ENCODE results near the gene ITGBL1.

- TF ChIP-seq TAF1 (IDR thresholded peaks at IDR 0.05; ENCODE audit: borderline replicate concordance, low read depth, low read length) (no peak), POLR2AphosphoS5 (IDR thresholded peaks at IDR 0.05; ENCODE audit: low read depth, low read length) (no peak)
These were observed 238.9 kb downstream of the ITGBL1 start for GRCh38 chr13:101691341-101691860.
